Measurements from ENCODE around the gene TRIB2. TPM values are rescaled to one million over a fixed set of nuclear protein-coding genes. Genes with fewer than 3 reads are reported as not detected.

Gene TRIB2
- total and polyA plus RNA-seq, 2 of the 13 experiments (the other 11 are each of a cell fraction or from before 2014, with no cell fraction given) = 1.1 to 2.3 TPM

DNA sequence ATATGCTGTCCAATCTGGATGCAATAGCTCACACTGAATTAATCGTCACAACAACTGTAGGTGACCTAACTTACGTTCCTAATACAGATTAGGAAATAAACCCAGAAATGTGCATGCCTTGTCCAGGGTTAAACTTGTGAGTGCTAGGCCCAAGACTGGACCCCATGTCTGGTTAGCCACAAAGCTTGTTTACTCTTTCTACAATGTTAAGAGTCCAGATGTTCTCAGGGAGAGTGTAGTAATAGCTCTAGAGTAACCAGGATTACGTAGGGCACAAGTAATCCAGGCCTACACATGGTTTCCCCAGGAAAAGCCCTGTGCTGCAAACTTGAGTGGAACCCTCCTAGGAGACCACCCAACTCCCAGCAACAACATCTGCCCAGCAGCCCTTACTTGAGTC, 26.2 kb downstream of the TRIB2 start:
- no peaks in the 10 kb centered on the region for H3K79me2 ChIP-seq (ENCODE audit: insufficient read depth, low read length)
- no peak overlapping the region for H3K4me2 ChIP-seq (ENCODE audit: low read depth, low read length)
- DNase-seq (ENCODE audit: low spot score) = no peak
- H3K9ac ChIP-seq (ENCODE audit: insufficient read depth, low read depth, low read length) = no peak overlapping the region
- no peaks in the 10 kb centered on the region for H3K27me3 ChIP-seq (ENCODE audit: control insufficient read depth in 1 of 2, insufficient read depth in 2 of 2, low read length in 2 of 2)
- H4K20me1 ChIP-seq (ENCODE audit: insufficient read depth, low read length) = no peaks in the 10 kb centered on the region
- ATAC-seq = no peak
- POLR2A ChIA-PET = no interaction called here
- CTCF ChIA-PET (ENCODE audit: low intra/inter-chr PET ratio, low total read pairs) = no interaction called here
- no peak overlapping the region for H3K27ac ChIP-seq (ENCODE audit: extremely low read length, insufficient read depth, low read length)
- 66% methylated on average over 3 of the region's 3 CpGs for WGBS (ENCODE audit: low lambda C conversion rate)
- no peak overlapping the region for H2AFZ ChIP-seq (ENCODE audit: low read length)
- no peak for FAIRE-seq
- H3K4me3 ChIP-seq (replicated peaks in 1 of 3; ENCODE audit: insufficient read depth in 1 of 3, low read depth in 2 of 3, low read length in 3 of 3) = no peak overlapping the region
- H3K36me3 ChIP-seq (replicated peaks in 1 of 2; ENCODE audit: control insufficient read depth in 1 of 2, insufficient read depth in 2 of 2, low read length in 2 of 2) = no peaks in the 10 kb centered on the region
- H3K9me3 ChIP-seq (ENCODE audit: low read length) = no peaks in the 10 kb centered on the region
- intact Hi-C loops (cut with micrococcal nuclease; ENCODE audit: unreplicated experiment) (no loop called here), in situ Hi-C loops (cut with HindIII; ENCODE audit: extremely low pct_ligation_motif_present, low pct_unique_long_range_greater_than_20kb) (no loop called here)
- no TSS peak for BruUV-seq (replicated peaks)
- H3K4me1 ChIP-seq (ENCODE audit: insufficient read depth, low read length) = peaks cover 2% of the 10 kb centered on the region; the same call in 1 of the 2 replicates
- TF ChIP-seq ZBTB7A (CRISPR knock-in tag; IDR thresholded peaks at IDR 0.05) (no peak), ZNF34 (CRISPR knock-in tag; IDR thresholded peaks at IDR 0.05; ENCODE audit: borderline replicate concordance) (no peak), ZNF484 (CRISPR knock-in tag; IDR thresholded peaks at IDR 0.05; ENCODE audit: borderline replicate concordance, low read depth) (no peak), YY1 (IDR thresholded peaks at IDR 0.05; ENCODE audit: insufficient read depth, insufficient replicate concordance, low read depth, low read length) (no peak), ZNF513 (CRISPR knock-in tag; conservative IDR thresholded peaks at IDR 0.05) (no peak), ZNF75D (CRISPR knock-in tag; IDR thresholded peaks at IDR 0.05; ENCODE audit: borderline replicate concordance) (no peak), REST (IDR thresholded peaks at IDR 0.05; ENCODE audit: borderline replicate concordance in 1 of 2, low read depth in 1 of 2, low read length in 2 of 2) (no peak), HNRNPUL1 (IDR thresholded peaks at IDR 0.05; ENCODE audit: low read depth, low read length) (no peak), ZNF772 (CRISPR knock-in tag; IDR thresholded peaks at IDR 0.05) (no peak), ETV6 (CRISPR knock-in tag; conservative IDR thresholded peaks at IDR 0.05) (no peak), ZNF598 (CRISPR knock-in tag; IDR thresholded peaks at IDR 0.05; ENCODE audit: borderline replicate concordance) (no peak), PAXIP1 (CRISPR knock-in tag; conservative IDR thresholded peaks at IDR 0.05) (no peak), ZNF556 (CRISPR knock-in tag; IDR thresholded peaks at IDR 0.05; ENCODE audit: borderline replicate concordance) (no peak), TOPORS (CRISPR knock-in tag; IDR thresholded peaks at IDR 0.05) (no peak)
- TF ChIP-seq, protein P1, sequence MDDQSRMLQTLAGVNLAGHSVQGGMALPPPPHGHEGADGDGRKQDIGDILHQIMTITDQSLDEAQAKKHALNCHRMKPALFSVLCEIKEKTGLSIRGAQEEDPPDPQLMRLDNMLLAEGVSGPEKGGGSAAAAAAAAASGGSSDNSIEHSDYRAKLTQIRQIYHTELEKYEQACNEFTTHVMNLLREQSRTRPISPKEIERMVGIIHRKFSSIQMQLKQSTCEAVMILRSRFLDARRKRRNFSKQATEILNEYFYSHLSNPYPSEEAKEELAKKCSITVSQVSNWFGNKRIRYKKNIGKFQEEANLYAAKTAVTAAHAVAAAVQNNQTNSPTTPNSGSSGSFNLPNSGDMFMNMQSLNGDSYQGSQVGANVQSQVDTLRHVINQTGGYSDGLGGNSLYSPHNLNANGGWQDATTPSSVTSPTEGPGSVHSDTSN (CRISPR knock-in tag; IDR thresholded peaks at IDR 0.05; ENCODE audit: borderline replicate concordance) = no peak
